HG03095 (cell line): ENCODE data around the gene MAP4K5.

Experiments used
- ATAC-seq: cut with Tn5 transposase; IDR thresholded peaks from one replicate; pipeline ENCODE4 v1.9.1; 2021; ENCODE audit warnings: moderate library complexity; ENCODE audit not compliant: unreplicated experiment

The MAP4K5 gene

GRCh38 chr14:50373959-50374358 lies 158.4 kb downstream of the MAP4K5 start:
- no peak for ATAC-seq

GRCh38 chr14:50371546-50371945 lies 160.8 kb downstream of the MAP4K5 start:
- no peak for ATAC-seq
